ENCODE data around the gene SMIM7.
A peak's percentile ranks its signal among the peaks of the same experiment; 100 is the strongest.
"Not testable (repeated sequence)": the region's sequence is repeated elsewhere in the genome, so short reads cannot be mapped to it uniquely, and the experiment has no call there.

Gene SMIM7

GRCh38 chr19:16659464-16659831 is 496 bp downstream of the SMIM7 start:
- DNase-seq = no peak

DNA sequence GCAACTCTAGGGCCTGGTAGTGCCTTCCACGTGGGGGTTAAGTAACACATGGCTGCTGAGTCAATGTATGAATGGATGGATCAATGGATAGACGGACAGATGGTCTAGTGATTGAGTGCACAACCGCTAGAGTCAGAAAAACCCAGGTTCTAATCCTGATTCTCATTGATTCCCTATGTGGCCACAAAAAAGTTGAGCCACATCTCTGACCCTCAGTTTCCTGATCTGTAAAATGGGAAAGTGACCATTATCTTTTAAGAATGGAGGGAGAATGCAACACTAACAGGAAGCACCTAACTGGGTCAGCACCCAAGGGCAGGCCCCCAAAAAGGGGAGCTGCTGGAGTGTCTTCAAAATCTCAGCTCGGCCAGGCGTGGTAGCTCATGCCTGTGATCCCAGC is 2.6 kb downstream of the SMIM7 start:
- DNase-seq = no peak

DNA sequence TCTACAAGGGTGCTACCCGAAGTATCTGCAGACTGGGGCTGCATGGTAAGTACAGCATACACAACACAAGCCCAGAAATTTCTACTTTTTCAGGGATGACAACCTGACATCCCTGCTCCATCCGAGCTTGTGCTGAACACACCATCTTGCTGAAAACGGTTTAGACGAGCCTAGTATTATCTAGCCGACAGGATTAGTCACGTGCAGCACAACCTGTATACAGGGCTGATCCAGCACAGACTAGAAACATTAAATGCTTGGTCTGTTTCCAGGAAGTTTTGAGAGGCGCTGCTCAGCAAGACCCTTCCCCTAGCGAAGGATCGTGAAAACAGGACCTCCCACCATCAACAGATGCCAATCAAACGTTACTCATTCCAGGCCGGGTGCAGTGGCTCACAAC is 4.2 kb downstream of the SMIM7 start:
- no peak for DNase-seq

GRCh38 chr19:16654627-16655026 is 5.3 kb downstream of the SMIM7 start:
- no peak for DNase-seq

- DNase-seq = no peak
These were observed 5.8 kb downstream of the SMIM7 start for GRCh38 chr19:16654140-16654539.

GRCh38 chr19:16652854-16653253 is 7.1 kb downstream of the SMIM7 start:
- DNase-seq = no peak

DNA sequence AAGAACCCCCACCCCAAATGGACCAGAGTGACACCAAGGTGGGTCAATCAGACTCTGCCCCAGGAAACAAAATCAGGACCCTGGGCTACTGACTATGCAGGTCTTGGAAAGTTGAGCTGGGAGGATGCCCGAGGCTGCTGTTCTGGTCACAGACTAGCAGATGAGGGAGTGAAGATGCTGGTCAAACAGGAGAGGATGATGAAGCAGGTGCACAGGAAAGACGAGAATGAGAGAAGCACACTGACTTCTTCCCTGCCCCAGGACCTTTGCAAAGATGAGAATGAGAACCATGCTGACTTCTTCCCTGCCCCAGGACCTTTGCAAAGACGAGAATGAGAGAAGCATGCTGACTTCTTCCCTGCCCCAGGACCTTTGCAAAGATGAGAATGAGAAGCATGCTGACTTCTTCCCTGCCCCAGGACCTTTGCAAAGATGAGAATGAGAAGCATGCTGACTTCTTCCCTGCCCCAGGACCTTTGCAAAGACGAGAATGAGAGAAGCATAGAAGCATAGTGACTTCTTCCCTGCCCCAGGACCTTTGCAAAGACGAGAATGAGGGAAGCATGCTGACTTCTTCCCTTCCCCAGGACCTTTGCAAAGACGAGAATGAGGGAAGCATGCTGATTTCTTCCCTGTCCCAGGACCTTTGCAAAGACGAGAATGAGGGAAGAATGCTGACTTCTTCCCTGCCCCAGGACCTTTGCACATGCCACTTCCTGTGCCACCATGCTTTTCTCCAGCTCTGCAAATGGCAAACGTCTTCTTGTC is 8.3 kb downstream of the SMIM7 start:
- not testable (repeated sequence) for DNase-seq

GRCh38 chr19:16650821-16651220 is 9.1 kb downstream of the SMIM7 start:
- DNase-seq = no peak

DNA sequence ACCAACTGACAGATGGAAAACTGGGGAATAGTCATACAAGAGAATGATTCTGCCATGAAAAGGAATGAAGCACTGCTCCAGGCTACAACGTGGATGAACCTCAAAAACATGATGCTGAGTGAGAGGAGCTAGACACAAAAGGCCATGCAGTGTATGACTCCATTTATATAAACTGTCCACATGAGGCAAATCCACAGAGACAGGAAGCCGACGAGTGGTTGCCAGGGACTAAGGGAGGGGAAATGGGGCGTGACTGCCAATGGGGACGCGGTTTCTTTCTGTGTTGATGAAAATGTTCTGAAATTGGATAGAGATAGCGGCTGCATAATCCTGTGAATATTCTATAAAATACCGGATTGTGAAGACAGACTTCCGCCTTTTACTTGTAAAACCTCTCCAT is 10.2 kb downstream of the SMIM7 start:
- DNase-seq = no peak

DNA sequence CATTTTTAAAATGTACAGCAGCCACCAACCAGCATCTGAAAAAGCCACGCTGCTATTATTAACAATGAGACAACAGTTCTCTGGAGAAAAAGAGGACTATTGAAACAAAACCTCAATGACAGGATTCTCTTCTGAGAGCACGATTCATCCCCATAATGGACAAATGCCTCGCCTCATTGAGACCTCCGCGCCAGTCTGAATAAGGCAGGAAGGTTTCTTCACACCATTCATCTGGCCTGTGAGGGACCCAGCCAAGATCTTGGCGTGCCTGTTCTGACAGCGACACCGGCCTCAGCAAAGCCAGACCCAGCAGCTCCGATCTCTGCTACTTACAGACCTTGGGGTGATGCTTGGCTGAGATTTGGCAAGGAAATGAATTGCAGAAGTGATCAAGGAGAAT is 14.8 kb downstream of the SMIM7 start:
- no peak for DNase-seq

DNA sequence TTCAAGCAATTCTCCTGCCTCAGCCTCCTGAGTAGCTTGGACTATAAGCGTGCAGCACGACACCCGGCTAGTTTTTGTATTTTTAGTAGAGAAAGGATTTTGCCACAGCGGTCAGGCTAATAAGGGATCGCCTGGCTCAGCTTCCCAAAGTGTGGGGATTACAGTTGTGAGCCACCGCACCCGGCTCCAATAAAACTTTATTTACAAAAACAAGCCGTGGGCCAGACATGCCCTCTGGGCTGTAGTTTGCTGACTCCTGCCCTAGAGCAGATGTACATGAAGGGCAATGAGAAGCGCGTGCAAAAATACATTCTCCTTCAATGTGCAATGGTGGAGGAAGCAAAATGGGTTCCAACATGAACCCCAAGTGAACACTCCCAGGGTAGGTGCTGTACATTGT is 18.2 kb downstream of the SMIM7 start:
- DNase-seq = no peak

- no peak for DNase-seq
These were observed 19.0 kb downstream of the SMIM7 start for GRCh38 chr19:16640951-16641350.

- DNase-seq = no peak
These were observed 21.3 kb downstream of the SMIM7 start for GRCh38 chr19:16638666-16639065.

DNA sequence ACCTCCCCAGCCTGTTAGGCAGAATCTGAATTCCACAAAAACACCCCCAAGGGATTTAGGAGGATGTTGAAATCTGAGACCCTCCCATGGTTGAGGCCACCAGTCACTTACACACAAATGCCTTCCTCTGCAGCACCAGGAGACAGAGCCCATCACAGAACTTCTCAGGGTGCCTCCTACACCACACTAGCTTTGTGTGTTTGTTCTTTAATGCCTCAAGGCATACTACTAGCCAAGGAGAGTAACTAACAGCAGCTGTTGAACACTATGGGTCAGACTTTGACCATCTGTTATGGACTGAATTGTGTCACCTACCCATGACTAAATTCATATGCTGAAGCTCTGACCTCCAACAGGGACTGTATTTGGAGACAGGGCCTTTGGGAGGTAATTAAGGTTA is 22.4 kb downstream of the SMIM7 start:
- DNase-seq = no peak

DNA sequence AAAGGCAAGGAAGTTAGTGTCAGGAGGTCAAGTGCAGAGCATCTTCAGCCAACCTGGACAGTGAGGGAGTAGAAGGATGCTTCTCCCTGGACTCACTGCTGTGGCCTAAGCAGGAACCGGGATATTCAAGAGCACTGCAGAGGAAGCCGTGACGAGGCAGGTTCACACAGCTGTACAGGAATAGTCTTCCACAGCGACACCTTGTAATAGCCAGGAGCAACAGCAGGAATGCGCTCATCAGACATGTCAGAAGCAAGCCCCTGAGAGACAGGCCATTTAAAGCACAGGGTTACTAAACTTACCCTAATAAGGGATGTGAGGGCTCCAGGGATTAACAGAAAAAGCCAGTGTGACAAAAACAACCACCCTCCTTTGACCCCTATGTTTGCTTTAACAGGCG is 28.5 kb downstream of the SMIM7 start:
- DNase-seq = no peak

GRCh38 chr19:16628984-16629691 is 30.8 kb downstream of the SMIM7 start:
- DNase-seq = peak; percentile 43

DNA sequence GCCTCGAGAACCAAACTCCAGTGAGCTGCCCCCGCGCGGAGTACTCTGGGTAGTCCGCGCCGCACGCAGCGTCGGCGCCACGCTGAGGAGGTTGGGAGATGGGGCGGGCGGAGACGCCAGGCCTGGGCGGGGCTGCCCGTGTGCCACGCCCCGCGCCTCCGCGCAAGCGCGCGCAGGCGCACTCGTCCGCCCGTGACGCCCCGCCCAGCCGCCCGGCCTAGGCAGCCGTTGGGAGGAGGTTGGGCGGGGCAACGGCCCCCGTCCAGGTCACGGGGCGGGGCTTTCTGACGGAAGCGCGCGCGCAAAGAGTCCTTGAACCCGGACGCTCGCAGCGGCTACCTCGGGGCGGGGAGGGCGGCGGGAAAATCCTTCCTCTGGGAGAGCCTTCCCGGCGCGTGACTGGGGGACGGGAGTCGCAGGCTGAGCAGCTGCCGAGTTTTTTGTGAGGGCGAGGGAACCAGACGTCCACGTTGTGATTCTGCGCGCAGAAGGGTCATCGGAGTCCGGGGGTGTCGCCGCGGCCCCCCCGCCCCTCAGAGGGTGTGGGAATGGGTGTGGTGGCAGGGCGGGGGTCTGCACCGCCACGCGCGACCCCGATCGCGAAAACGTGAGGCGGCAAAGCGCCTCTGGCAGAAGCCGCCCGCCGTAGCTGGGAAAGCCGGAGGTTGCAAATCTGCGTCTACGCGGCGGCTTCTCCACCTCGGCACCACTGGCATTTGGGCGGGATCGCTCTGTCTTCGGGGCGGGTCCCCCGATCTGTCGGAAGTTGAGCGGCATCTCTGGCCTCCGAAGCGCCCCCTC is 31.6 kb downstream of the SMIM7 start, which contains the start of gene MED26:
Gene MED26, minus strand, starts transcription at position 22 of the 801 bp plus-strand sequence. CDS start 261 bp downstream, outside the sequence.
- DNase-seq = peak; percentile 94

DNA sequence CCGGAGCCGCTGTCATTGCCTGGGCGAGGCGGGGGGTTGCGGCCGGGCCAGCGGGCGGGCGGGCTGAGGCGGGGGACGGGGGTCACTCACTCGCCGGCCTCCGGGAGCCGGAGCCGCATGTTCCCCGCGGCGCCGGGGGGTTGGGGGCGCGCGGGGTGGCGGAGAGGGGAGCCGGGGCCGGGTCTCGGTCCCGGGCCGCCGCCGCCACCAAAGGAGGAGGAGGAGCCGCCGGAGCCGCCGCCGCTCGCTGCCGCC is 32.1 kb downstream of the SMIM7 start:
- DNase-seq = no peak

- DNase-seq = peak; percentile 31
These were observed 32.6 kb downstream of the SMIM7 start for GRCh38 chr19:16627193-16627927.

DNA sequence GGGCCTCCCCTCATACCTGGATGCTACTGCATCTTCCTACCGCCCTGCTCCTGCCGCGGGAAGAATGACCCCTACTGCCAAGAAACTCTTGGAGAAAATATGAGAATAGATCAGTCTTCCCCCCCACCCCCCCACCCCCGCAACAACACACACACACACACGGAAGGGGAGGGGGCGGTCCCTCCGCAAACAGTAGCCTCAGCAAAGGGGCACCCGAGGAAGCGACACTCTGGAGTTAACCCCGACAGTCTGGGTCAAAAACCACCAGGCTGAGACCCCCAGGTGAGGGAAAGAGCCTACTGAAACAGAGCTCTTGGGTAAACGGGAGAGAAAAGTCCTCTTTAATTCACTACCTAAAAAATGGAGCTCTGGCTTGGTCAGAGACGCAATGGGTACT is 33.1 kb downstream of the SMIM7 start:
- no peak for DNase-seq

GRCh38 chr19:16625163-16625958 is 34.6 kb downstream of the SMIM7 start:
- DNase-seq = no peak

GRCh38 chr19:16624236-16624635 is 35.7 kb downstream of the SMIM7 start:
- no peak for DNase-seq

Data from right kidney (tissue), 1 donor.